IMR-90 (cell line): Measurements from ENCODE around the gene PSMB3.

Source experiments
- CHD1 ChIP-seq: IDR thresholded peaks from 2 replicates; pipeline ENCODE4 v1.6.1; 2012; ENCODE audit warnings: low read depth, low read length, improper control_type of control experiment
- CTCF ChIP-seq: conservative IDR thresholded peaks from 2 replicates; pipeline ENCODE4 v1.5.1; 2012; ENCODE audit warnings: mild to moderate bottlenecking, low read depth, low read length, improper control_type of control experiment
- ELK1 ChIP-seq: fragments of 150-350 bp; IDR thresholded peaks from 2 replicates; pipeline ENCODE4 v1.6.1; 2016; ENCODE audit warnings: low read depth, mild to moderate bottlenecking, low read length, moderate library complexity, borderline replicate concordance
- MAZ ChIP-seq: IDR thresholded peaks from 2 replicates; pipeline ENCODE4 v1.6.1; 2012; ENCODE audit warnings: low read depth, mild to moderate bottlenecking, low read length, improper control_type of control experiment, moderate library complexity, borderline replicate concordance
- RCOR1 ChIP-seq: IDR thresholded peaks from 2 replicates; pipeline ENCODE4 v1.6.1; 2012; ENCODE audit warnings: mild to moderate bottlenecking, low read length, improper control_type of control experiment; ENCODE audit not compliant: insufficient replicate concordance
- SMC3 ChIP-seq: fragments of 150-350 bp; IDR thresholded peaks from 2 replicates; pipeline ENCODE4 v1.6.1; 2016; ENCODE audit warnings: low read depth, mild to moderate bottlenecking, antibody characterized with exemption, low read length, moderate library complexity

- TF ChIP-seq CTCF (no peak), MAZ (no peak), RCOR1 (no peak), SMC3 (no peak), CHD1 (no peak), ELK1 (no peak)
These were observed 25.2 kb downstream of the PSMB3 start for GRCh38 chr17:38777641-38778250.
